Measurements from ENCODE around the gene MARS1. TPM values are rescaled to one million over a fixed set of nuclear protein-coding genes. Genes with fewer than 3 reads are reported as not detected.
A peak's percentile ranks its signal among the peaks of the same experiment; 100 is the strongest.

The MARS1 gene
- total and polyA plus RNA-seq, 2 donors (not counting 1 experiment from before 2014, with no cell fraction given): 89.9 to 352 TPM

GRCh38 chr12:57546438-57547287 is 58.8 kb downstream of the MARS1 start, which contains the start of gene DCTN2:
DCTN2 (minus strand) TSS chr12:57547192; CDS start chr12:57547063, 129 bp downstream.
- H3K79me2 ChIP-seq (ENCODE audit: control insufficient read depth, insufficient read depth, low read length): peaks cover 28% of the 10 kb centered on the region
- peaks cover 7% of the 10 kb centered on the region for H3K4me1 ChIP-seq (ENCODE audit: control insufficient read depth, extremely low read depth, insufficient read depth, low read length)
- H3K27me3 ChIP-seq (ENCODE audit: control insufficient read depth, insufficient read depth, low read length): peaks cover 10% of the 10 kb centered on the region
- H2AFZ ChIP-seq (ENCODE audit: low read length): peak within 1 kb of the TSS; percentile 34
- peak within 1 kb of the TSS; percentile 78 to 96 (median 88) for H3K4me3 ChIP-seq (replicated peaks in 1 of 4; ENCODE audit: control extremely low read depth in 1 of 4, insufficient read depth in 1 of 4, low read depth in 3 of 4, low read length in 4 of 4)
- peak within 1 kb of the TSS; percentile 90 for H3K9ac ChIP-seq (ENCODE audit: insufficient read depth, low read length)
- peaks cover 1% of the 10 kb centered on the region for H3K36me3 ChIP-seq (ENCODE audit: control insufficient read depth, insufficient read depth, low read length)
- TF ChIP-seq EZH2 (IDR thresholded peaks at IDR 0.05; ENCODE audit: low read length, missing control alignments) (no peak), CTCF (conservative IDR thresholded peaks at IDR 0.05 in 1 of 2, IDR thresholded peaks at IDR 0.05 in 1 of 2; ENCODE audit: low read depth in 1 of 2, low read length in 2 of 2) (peak in 1 of 2 donors; percentile 13)
- H3K4me2 ChIP-seq (ENCODE audit: extremely low read depth, insufficient read depth, low read length): peak within 1 kb of the TSS; percentile 96
- peak; percentile 94 to 97 for DNase-seq (ENCODE audit: low read depth in 2 of 2)
- H3K27ac ChIP-seq (ENCODE audit: insufficient read depth, low read length): peak within 1 kb of the TSS; percentile 82
- no peaks in the 10 kb centered on the region for H4K20me1 ChIP-seq (ENCODE audit: control insufficient read depth, extremely low read depth, insufficient read depth, low read length)
- H3K9me3 ChIP-seq (ENCODE audit: control insufficient read depth, insufficient read depth, low read depth, low read length): no peaks in the 10 kb centered on the region

DNA sequence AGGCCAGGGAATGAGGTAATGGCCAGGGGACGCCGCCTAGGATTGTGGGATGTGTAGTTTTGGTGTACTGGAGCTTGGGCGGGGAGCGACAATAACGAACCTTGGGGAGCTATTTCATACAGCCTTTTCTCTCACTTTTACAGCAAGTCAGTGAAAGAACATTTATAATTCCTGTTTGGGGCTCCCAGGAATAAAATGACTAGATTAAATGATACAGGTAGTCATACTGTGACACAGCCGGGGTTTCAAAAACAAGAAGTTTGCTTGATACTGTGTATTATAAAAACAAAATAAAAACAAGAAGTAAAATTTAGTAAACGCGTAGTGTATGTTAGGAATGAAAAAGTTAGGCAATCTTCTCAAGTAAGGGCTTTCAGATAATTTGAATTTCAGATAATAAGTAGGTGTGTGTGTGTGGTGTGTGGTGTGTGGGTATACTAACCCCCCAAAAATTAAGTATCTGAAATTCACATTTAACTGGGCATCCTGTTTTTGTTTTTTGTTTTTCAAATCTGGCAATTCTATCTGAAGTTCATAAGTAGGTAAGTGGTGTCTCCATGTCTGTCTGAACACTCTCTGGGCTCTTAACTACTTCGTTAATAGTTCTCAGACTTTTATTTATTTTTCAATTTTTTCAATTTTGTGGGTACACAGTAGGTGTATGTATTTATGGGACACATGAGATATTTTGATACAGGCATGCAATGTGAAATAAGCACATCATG is 59.6 kb downstream of the MARS1 start:
- Histone ChIP-seq H4K20me1 (ENCODE audit: control insufficient read depth, extremely low read depth, insufficient read depth, low read length) (no peaks in the 10 kb centered on the region), H3K9me3 (ENCODE audit: control insufficient read depth, insufficient read depth, low read depth, low read length) (no peaks in the 10 kb centered on the region), H3K79me2 (ENCODE audit: control insufficient read depth, insufficient read depth, low read length) (peaks cover 28% of the 10 kb centered on the region), H2AFZ (ENCODE audit: low read length) (peak overlapping the region; percentile 34), H3K36me3 (ENCODE audit: control insufficient read depth, insufficient read depth, low read length) (peaks cover 1% of the 10 kb centered on the region), H3K4me3 (replicated peaks in 1 of 4; ENCODE audit: control extremely low read depth in 1 of 4, insufficient read depth in 1 of 4, low read depth in 3 of 4, low read length in 4 of 4) (peak overlapping the region in 3 of 4 experiments; percentile 78 to 96 (median 90)), H3K4me1 (ENCODE audit: control insufficient read depth, extremely low read depth, insufficient read depth, low read length) (peaks cover 7% of the 10 kb centered on the region), H3K27ac (ENCODE audit: insufficient read depth, low read length) (no peak overlapping the region), H3K9ac (ENCODE audit: insufficient read depth, low read length) (peak overlapping the region; percentile 90), H3K4me2 (ENCODE audit: extremely low read depth, insufficient read depth, low read length) (peak overlapping the region; percentile 42), H3K27me3 (ENCODE audit: control insufficient read depth, insufficient read depth, low read length) (peaks cover 10% of the 10 kb centered on the region)
- no peak for DNase-seq (ENCODE audit: low read depth in 2 of 2)
- no peak for TF ChIP-seq EZH2 (IDR thresholded peaks at IDR 0.05; ENCODE audit: low read length, missing control alignments)
- no peak for TF ChIP-seq CTCF (conservative IDR thresholded peaks at IDR 0.05 in 1 of 2, IDR thresholded peaks at IDR 0.05 in 1 of 2; ENCODE audit: low read depth in 1 of 2, low read length in 2 of 2)

DNA sequence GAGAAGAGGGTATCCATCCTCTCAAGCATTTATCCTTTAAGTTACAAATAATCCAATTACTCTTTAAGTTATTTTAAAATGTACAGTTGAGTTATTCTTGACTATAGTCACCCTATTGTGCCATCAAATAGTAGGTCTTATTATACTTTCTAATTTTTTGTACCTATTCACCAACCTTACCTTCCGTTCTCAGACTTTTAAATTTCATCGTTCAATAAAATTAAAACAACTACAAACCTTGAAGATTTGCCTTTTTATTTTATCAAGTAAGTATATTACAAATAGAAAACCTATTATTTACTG is 60.1 kb downstream of the MARS1 start:
- no peak overlapping the region for H3K27ac ChIP-seq (ENCODE audit: insufficient read depth, low read length)
- H3K9me3 ChIP-seq (ENCODE audit: control insufficient read depth, insufficient read depth, low read depth, low read length): no peaks in the 10 kb centered on the region
- no peaks in the 10 kb centered on the region for H4K20me1 ChIP-seq (ENCODE audit: control insufficient read depth, extremely low read depth, insufficient read depth, low read length)
- H3K36me3 ChIP-seq (ENCODE audit: control insufficient read depth, insufficient read depth, low read length): peaks cover 1% of the 10 kb centered on the region
- no peak overlapping the region for H3K4me3 ChIP-seq (replicated peaks in 1 of 4; ENCODE audit: control extremely low read depth in 1 of 4, insufficient read depth in 1 of 4, low read depth in 3 of 4, low read length in 4 of 4)
- H3K27me3 ChIP-seq (ENCODE audit: control insufficient read depth, insufficient read depth, low read length): peaks cover 12% of the 10 kb centered on the region
- H3K4me2 ChIP-seq (ENCODE audit: extremely low read depth, insufficient read depth, low read length): no peak overlapping the region
- no peak overlapping the region for H2AFZ ChIP-seq (ENCODE audit: low read length)
- H3K79me2 ChIP-seq (ENCODE audit: control insufficient read depth, insufficient read depth, low read length): peaks cover 28% of the 10 kb centered on the region
- no peak overlapping the region for H3K9ac ChIP-seq (ENCODE audit: insufficient read depth, low read length)
- DNase-seq (ENCODE audit: low read depth in 2 of 2): no peak
- peaks cover 8% of the 10 kb centered on the region for H3K4me1 ChIP-seq (ENCODE audit: control insufficient read depth, extremely low read depth, insufficient read depth, low read length)
- no peak for TF ChIP-seq CTCF (conservative IDR thresholded peaks at IDR 0.05 in 1 of 2, IDR thresholded peaks at IDR 0.05 in 1 of 2; ENCODE audit: low read depth in 1 of 2, low read length in 2 of 2)
- no peak for TF ChIP-seq EZH2 (IDR thresholded peaks at IDR 0.05; ENCODE audit: low read length, missing control alignments)
